GM19395 (cell line): Measurements from ENCODE around the gene TMEM156.
A peak's percentile ranks its signal among the peaks of the same experiment; 100 is the strongest.
"Not testable (repeated sequence)": the region's sequence is repeated elsewhere in the genome, so short reads cannot be mapped to it uniquely, and the experiment has no call there.

Experiments
- ATAC-seq: cut with Tn5 transposase; IDR thresholded peaks from one replicate; pipeline ENCODE4 v1.9.1; 2021; ENCODE audit warnings: mild to moderate bottlenecking, moderate library complexity; ENCODE audit not compliant: unreplicated experiment

TMEM156 gene

DNA sequence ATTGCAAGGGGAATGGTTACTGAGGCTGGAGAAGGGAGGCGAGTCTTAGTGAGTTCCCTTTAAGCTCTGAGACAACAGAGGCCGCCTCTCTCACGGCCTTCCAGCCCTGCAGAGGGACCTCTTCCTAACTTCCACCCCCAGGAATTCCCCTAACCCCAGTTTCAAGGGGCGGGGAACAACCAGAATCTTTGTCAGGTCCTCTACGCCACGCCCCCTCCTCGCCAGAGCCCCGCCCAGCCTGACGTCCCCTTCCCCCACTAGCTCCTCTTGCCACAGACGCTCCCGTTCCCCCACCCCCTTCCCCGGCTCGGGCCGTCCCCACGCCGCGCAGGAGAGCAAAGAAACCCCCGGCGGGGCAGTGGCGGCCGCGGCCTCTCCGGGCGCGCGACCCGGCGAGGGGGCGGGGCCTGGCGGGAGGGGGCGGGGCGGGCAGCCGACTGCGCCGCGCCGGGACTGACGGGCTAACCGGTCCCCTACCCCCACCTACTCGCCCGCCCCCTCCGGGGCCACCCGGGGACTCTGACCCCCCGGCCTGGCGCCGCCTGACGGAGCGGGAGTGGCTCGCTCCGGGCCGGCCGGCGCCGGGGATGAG lies 12.3 kb upstream of the TMEM156 start:
- peak; percentile 69 for ATAC-seq

DNA sequence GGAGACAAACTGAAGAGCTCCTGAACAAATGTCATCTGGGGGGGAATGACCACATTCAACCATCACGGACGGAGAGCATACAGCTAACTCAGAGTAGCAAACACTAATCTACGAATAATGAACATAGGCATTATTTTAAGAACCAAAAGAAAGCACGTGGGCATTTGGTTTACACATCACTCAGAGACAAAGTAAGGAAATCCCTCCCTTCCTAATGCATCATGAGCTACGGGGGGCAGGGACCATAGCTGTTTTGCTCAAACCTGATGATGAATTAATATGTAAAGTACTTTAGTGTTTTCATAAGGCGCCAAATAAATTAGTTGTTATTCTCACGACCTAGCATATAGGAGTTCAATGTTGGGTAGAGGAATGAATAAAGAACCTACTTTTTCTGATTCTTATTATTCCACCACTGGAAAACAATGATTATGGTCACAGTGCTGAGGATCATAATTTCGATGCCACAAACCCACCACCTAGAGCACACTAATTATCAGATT lies 11.7 kb upstream of the TMEM156 start:
- no peak for ATAC-seq

DNA sequence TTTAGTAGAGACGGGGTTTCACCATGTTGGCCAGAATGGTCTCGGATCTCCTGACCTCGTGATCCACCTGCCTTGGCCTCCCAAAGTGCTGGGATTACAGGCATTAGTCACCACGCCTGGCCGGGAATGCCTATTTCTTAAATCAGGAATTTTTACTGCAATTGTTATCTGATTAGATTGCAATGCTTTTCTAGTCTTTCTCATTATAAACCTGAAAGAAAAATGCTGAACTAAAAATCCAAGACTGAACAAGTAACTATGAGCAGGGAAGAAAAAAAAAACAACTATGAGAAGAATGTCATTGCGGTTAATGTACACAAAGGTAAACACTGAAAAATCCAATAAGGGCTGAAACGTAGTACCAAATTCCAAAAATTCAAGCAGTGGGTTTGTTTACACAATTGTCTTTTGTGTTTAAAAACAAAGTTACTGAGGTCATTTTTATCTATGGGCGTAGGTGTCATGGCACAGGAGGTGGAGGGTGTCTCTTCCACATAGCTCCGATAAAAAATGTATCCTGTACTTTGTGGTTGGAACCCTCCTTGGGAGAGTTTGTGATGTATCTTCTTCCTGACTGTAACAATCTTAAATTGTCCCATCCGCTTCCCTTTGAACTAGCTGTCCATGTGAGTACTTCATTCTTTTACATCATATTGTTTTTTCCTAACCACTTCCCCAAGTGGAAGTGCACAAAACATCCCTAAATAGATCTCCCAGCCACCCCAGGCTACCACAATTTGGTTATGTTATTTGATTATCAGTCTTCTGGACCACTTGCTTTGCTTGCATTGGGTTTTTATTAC lies 11.1 kb upstream of the TMEM156 start:
- ATAC-seq, result no peak

DNA sequence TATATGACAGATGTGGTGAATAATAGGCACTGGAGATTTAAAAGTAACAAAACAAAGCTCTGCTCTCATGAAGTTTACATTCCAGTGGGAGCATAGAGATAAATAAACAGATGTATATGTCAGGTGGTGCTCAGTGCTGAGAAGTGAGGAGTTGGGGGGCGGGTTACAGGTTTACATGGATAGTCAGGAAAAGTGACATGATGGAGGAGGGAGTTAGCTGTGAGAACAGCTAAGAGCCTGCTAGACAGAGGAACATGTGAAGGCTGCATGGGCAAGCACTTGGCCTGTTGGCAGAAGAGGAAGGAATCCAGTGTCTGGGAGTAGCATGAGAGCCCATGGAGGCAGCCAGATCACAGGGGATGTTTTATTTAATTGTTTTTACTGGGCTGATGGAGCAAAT lies 10.2 kb upstream of the TMEM156 start:
- ATAC-seq, result no peak

DNA sequence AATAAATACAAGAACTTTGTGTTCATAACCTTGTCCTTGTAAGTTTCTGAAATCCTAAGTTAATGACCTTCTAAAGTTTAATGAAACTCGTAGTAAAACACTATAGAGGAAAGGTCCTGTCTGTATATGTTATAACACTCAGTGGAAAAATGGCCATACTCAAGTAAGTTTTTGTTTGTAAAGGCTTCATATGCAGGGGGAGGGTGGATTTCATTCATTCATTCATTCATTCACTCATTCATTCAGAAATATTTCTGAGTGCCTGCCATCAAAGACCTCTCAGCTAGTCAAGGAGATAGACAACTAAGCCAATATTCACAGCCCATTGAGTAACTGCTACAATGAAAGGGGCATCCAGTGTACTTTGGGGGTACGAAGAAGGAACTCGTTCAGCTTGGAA lies 6.9 kb upstream of the TMEM156 start:
- ATAC-seq, result no peak

DNA sequence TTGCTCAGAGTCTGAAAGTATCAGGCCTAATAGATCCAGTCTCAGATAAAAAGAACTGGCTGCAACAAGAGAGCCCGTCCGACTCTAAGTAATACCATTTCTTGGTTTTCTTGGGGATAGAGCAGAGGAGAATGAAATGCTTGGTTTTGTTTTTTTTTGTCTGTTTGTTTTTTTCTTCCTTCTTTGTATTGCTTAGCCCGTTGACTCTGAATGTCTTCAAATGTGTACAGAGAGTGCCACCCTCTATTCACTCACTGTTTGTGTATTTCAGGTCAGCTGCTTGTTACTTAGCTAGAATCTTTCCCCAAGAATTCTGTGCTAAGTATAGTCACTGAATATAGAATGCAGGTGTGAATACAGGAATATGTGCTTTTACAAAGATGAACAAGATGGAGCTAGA lies 5.7 kb upstream of the TMEM156 start:
- no peak for ATAC-seq

DNA sequence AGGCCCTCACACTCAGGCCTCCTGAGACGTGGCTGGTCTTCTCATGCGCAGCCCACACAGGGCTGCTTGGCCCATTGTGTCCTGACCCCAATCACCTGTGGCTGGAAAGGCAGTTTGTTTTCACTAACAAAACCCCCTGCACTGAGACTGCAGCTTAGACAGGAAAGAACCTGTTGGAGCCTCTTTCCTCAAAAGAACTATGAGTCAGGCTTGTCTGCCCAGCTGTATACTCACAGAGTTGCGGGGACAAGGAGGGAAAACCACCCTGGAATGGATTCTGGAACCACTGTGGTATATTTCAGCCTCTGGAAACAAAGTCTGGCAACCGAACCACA lies 5.2 kb upstream of the TMEM156 start:
- ATAC-seq, result no peak

DNA sequence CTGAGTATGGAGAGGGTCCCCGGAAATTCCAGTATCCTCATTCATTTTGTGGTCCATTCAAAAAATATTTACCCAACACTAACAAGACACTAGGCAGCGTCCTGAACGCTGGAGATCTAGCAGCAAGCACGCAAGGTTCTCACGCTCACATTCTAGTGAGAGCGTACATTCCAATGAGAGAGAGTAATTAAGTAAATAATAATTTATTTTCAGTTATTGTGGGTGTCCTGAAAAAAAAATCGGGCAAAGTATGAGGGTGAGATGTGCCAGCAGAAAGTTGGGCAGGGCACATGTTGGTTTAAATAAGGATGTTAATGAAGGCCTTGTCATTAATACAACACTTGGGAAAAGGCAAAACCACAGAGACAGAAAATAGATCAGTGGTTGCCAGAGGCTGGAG lies 4.0 kb upstream of the TMEM156 start:
- no peak for ATAC-seq

DNA sequence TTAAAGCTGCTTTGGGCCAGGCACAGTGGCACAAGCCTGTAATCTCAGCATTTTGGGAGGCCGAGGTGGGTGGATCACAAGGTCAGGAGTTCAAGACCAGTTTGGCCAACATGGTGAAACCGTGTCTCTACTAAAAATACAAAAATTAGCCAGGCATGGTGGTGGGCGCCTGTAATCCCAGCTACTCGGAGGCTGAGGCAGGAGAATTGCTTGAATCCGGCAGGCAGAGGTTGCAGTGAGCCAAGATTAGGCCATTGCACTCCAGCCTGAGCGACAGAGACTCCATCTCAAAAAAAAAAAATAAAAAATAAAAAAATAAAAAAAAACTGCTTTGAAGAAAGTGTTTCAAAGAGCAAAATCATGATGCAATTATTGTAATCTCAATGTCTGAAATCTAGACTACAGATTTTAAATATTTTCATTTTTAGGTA lies 604 bp downstream of the TMEM156 start:
- ATAC-seq, result not testable (repeated sequence)

DNA sequence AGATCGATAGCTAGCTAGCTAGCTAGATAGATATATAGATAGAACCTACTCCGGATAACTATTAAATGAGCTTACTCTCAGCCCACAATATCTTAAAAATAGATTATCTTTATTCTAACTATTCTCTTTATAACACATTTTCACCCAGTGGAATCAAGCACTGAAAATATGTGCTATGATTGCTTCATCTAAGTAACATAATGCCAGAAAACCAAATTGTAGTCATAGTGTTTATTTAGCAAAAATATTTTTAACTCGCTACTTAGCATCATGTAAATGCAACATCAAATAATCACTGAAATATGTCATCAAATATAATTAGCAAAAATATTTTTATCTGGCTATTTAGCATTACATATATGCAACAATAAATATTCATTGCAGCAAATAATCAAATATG lies 1.5 kb downstream of the TMEM156 start:
- ATAC-seq, result no peak

DNA sequence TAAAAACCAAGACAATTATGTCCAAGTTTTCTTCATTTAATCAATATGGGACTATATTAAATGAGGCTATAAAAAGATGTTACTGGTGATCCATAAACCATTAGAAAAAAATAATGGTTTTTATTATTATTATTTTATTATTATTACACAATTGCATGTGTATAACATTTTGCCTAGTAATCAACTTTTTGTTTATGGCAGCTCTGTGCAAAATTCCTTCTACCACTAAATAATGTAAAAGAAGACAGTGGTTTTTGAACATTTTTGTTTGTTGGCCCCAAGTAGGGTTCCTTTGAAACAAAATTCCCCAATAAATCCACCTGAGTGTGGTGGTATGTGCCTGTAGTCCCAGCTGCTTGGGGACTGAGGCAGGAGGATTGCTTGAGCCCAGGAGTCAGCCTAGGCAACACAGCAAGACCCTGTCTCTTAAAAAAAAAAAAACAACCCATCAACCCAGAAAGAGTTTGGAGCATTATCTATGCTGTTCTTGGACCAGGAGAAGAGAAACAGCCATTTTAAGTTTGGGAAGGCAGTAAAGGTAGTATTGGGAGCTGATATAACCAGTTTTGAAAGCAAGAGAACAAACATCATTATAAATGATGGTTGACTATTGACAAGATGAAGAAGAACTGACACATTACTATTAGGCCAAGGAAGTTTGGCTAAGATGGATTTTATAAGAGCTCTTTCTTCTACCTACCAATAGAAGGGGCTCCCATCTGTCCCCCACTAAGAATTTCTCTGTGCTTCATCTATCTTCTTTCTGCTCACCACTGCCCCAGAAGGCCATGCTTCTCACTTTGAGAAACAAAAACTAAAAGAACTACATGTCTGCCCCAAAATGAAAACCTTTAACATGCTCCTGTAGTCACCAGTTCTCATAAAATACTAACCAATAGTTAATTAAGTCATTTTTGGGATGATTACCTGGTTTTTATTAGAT lies 2.2 kb downstream of the TMEM156 start:
- no peak for ATAC-seq

DNA sequence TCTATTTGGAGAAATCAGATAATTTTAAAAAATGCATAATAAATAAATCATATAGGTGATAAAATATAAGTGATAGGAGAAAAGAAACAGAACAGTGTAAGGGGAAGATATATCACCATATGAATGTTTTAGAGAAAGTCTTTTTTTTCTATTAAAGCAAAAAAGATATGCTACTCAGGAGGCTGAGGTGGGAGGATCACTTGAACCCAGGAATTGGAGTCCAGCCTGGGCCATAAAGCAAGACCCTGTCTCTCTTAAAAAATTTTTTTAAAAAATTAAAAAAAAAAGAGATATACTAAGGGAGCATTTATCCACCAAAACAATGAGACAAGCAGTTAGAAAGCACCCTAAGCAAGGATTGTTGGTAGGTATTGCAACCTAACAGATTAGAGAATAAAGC lies 6.1 kb downstream of the TMEM156 start:
- no peak for ATAC-seq

DNA sequence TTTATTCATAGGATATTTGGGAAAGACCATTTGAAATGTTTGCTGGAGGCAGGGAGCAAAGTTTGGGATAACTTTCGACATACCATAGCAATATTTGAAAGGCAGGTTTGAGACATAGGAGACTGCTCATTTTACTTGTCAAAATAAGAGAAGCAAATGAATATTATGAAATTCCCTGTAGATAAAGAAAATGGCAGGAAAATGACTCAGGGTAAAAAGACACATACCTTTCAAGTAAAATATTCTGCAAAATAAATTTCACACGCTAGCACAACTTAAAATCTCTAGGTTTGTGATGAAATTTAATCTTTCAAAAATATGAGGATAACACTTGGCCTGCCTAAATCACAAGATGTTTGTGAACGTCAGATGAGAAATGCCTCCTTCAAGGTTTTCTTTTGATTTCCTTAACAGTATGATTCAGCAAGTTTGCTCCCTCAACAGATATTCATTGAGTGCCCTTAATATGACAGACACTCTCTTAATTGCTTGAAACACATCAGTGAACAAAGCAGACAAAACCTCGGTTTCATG lies 6.6 kb downstream of the TMEM156 start:
- ATAC-seq, result no peak

DNA sequence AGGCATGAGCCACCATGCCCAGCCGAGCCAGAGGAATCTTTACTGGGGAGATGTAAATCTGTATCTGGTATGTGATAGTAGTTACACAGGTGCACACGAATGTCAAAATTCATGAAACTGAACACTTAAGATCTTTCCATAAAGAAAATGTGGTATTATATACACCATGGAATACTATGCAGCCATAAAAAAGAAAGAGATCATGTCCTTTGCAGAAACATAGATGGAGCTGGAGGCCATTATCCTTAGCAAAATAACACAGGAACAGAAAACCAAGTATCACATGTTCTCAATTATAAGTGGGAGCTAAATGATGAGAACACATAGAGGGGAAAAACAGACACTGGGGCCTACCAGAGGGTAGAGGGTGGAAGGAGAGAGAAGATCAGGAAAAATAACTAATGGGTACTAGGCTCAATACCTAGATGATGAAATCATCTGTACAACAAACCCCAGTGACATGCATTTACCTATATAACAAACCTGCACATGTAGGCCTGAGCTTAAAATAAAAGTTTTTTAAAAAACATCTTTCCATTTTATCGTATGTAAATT lies 7.8 kb downstream of the TMEM156 start:
- no peak for ATAC-seq

DNA sequence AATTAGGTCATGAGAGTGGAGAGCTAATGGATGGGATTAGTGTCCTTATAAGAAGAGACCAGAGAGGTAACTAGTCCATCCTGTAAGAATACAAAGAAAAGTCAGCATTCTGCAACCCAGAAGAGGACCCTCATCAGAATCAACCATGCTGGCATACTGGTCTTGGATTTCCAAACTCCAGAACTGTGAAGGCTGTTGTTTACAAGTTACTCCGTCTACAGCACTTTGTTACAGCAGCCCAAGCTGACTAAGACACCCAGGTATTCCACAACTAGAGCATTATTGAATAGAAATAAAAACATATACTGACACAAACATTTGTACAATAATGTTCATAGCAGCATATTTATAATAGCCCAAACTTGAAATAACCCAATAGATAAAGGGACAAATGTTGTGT lies 9.2 kb downstream of the TMEM156 start:
- no peak for ATAC-seq

DNA sequence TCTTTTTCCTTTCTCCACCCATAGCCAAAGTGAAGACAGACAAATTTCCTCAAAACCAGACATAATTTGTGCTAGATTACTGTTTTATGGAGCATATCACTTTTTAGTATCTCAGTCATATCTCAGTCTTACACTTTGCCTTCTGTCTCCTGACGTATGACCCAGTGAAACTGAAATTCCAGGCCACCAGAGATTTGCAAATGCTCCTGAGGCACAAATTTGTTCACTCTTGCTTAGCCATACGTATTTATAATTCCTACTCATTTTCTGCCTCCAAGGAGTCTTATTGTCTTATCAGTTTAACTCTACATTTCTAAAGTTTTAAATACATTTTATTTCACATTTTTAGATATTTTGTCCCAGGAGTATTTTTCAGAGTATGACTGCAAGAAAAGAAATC lies 10.0 kb downstream of the TMEM156 start:
- ATAC-seq, result no peak

DNA sequence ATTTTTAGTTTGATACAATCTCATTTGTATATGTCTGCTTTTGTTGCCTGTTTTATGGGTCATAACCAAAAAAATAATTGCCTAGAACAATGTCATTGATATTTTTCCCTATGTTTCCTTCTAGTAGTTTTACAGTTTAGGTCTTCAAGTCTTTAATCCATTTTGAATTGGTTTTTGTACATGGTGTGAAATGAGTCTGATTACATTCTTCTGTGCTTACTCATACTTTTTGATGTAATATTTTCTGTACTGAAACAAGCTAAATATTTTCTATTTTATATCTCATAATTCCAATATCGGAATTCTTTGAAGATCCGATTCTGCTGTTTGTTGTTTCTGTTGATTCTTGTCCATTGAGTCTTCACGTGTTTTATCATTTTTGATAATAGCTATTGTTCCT lies 10.6 kb downstream of the TMEM156 start:
- no peak for ATAC-seq

DNA sequence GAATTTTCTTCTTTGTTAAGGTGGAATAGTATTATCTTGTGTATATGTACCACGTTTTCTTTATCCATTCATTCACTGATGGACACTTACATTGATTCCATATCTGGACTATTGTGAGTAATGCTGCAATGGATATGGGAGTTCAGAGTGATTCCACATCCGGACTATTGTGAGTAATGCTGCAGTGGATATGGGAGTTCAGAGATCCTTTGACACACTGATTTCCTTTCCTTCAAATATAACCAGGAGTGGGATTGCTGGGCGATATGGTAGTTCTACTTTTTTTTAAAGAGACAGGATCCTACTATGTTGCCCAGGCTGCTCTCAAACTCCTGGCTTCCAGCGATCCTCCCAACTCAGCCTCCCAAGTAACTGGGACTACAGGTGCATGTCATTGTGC lies 12.1 kb downstream of the TMEM156 start:
- ATAC-seq, result no peak

DNA sequence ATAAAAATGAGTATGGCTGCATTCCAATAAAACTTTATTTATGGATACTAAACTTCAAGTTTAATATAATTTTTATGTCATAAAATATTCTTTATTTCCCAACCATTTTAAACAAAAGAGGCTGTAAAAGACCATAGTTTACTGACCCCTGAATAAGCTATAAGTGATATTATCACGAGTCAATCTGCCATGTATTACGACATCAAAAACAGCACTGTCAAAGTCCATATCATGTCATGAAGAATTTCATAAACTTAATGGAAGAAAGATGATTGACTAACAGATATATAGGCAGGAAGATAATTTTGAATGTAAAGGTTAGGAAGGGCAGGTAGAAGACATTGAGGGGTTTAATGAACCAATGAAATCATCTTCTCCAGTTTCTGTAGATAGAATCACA lies 18.2 kb downstream of the TMEM156 start:
- no peak for ATAC-seq

DNA sequence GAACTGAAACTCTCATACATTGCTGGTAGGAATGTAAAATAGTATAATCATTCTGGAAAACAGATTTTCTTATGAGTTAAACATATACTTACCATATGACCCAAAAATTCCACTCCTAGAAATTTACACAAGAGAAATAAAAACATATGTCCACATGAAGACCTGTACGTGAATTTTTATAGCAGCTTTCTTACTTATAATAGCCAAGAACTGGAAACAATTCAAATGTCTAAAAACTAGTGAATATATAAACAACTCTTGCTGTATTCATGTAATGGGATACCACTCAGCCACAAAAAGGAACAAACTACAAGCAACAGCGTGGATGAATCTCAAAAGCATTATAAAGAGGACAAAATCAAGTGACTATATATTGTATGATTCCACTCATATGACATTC lies 27.5 kb downstream of the TMEM156 start:
- ATAC-seq, result no peak

DNA sequence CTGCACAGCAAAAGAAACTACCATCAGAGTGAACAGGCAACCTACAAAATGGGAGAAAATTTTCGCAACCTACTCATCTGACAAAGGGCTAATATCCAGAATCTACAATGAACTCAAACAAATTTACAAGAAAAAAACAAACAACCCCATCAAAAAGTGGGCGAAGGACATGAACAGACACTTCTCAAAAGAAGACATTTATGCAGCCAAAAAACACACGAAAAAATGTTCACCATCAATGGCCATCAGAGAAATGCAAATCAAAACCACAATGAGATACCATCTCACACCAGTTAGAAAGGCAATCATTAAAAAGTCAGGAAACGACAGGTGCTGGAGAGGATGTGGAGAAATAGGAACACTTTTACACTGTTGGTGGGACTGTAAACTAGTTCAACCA lies 30.2 kb downstream of the TMEM156 start:
- ATAC-seq, result not testable (repeated sequence)
